Epithelial cell of proximal tubule (primary cell): ENCODE data around the gene PLXNA2. TPM values are rescaled to one million over a fixed set of nuclear protein-coding genes. Genes with fewer than 3 reads are reported as not detected.

ENCODE experiments used
- DNase-seq: peaks from one replicate; pipeline ENCODE4 v3.0.0-alpha.2; 2011; ENCODE audit warnings: low read depth
- H3K4me3 ChIP-seq: 2 replicates; pipeline ENCODE4 v1.5.1; 2011; ENCODE audit warnings: low read depth, mild to moderate bottlenecking, low read length
- CTCF ChIP-seq: conservative IDR thresholded peaks from 2 replicates; pipeline ENCODE4 v1.5.1; 2012; ENCODE audit warnings: low read depth, mild to moderate bottlenecking, low read length
- total RNA-seq: library from RNA; depleted of rRNA; stranded (reverse); fragments of >200 nt; gene quantifications from 2 replicates; pipeline ENCODE4 v1.2.3, GENCODE V29; 2015

Gene PLXNA2
- total RNA-seq, 1 donor from 2014 or later: 5.7 TPM

GRCh38 chr1:208223136-208223535 is 21.0 kb downstream of the PLXNA2 start:
- no peak for TF ChIP-seq CTCF
- no peak overlapping the region for H3K4me3 ChIP-seq
- DNase-seq: no peak

- TF ChIP-seq CTCF: no peak
- no peak for DNase-seq
- H3K4me3 ChIP-seq: no peak overlapping the region
Measured at GRCh38 chr1:208222376-208223126, 21.6 kb downstream of the PLXNA2 start.

- DNase-seq: no peak
- TF ChIP-seq CTCF: no peak
- no peak overlapping the region for H3K4me3 ChIP-seq
Measured at GRCh38 chr1:208221291-208221622, 22.9 kb downstream of the PLXNA2 start.

- no peak for TF ChIP-seq CTCF
- no peak for DNase-seq
- H3K4me3 ChIP-seq: no peak overlapping the region
Measured at GRCh38 chr1:208219659-208220282, 24.4 kb downstream of the PLXNA2 start.

- no peak overlapping the region for H3K4me3 ChIP-seq
- DNase-seq: no peak
- no peak for TF ChIP-seq CTCF
Measured at GRCh38 chr1:208219098-208219658, 25.0 kb downstream of the PLXNA2 start.

GRCh38 chr1:208218237-208219097 is 25.7 kb downstream of the PLXNA2 start:
- H3K4me3 ChIP-seq: no peak overlapping the region
- TF ChIP-seq CTCF: no peak
- no peak for DNase-seq
